HG03095 (cell line): ENCODE results near the gene PDGFA.

Experiments used
- ATAC-seq: cut with Tn5 transposase; IDR thresholded peaks from one replicate; pipeline ENCODE4 v1.9.1; 2021; ENCODE audit warnings: moderate library complexity; ENCODE audit not compliant: unreplicated experiment

The PDGFA gene

GRCh38 chr7:491958-492713, 27.5 kb downstream of the PDGFA start:
- no peak for ATAC-seq

GRCh38 chr7:491292-491957, 28.2 kb downstream of the PDGFA start:
- no peak for ATAC-seq

- ATAC-seq: no peak
These were observed 29.0 kb downstream of the PDGFA start for GRCh38 chr7:490461-491291.

GRCh38 chr7:489876-490275, 29.8 kb downstream of the PDGFA start:
- no peak for ATAC-seq

DNA sequence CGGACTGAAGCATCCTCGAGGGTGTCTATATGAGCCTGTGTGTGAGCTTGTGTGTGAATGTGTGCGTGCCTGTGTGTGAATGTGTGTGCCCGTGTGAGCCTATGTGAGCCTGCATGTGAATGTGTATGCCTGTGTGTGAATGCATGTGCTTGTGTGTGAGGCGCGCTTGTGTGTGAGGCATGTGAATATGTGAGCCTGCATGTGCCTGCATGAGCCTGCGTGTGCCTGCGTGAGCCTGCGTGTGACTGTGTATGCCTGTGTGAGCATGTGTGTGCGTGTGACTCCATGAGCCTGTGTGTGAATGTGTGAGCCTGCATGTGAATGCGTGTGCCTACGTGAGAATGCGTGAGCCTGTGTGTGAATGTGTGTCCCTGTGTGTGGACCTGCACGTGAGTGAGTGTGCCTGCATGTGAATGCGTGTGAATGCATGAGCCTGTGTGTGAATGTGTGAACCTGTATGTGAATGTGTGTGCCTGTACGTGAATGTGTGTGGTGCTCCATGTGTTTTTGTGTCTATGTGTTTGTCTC, 33.4 kb downstream of the PDGFA start:
- no peak for ATAC-seq

DNA sequence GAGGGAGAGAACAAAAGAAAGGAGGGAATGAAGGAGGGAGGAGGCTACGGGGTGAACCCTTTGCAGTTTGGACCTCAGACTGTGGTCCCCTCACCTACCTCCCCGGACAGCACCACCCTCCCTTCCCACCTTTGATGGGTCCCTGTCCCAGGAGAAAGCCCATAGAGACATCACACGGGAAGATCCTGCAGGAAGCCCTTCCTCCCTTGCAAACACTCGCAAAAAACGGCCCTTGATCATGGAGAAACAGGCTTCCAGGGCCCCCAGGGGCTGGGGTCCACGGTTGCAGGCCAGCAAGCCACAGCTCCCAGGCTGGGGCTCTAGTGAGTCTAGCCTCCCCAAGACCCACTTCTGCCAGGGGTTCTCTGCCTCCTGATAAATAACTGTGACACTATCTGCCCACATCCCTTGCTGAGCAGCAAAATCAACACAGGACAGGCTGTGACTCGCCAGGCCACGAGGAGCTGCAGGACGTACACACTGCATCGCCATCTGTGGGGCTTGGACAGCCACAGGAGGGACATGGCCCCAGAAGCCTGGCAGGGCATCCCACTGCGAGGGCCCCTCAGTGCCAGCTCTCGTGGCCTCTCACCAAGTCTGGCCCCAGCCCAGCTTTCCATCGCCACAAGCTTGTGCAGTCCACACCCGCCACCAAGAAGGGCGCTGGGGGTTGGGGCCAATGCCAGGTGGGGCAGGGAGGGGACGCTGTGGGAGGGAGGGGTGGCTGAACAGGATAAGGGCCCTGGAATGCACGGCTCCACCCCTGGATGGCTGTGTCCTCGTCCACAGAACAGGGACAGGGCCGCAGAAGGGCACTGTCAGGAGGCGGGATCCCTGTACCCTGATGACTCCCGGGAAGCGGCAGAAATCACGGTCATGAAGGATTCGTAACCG, 34.2 kb downstream of the PDGFA start:
- ATAC-seq: no peak

GRCh38 chr7:484356-485101, 35.1 kb downstream of the PDGFA start:
- ATAC-seq: no peak

GRCh38 chr7:483656-484355, 35.8 kb downstream of the PDGFA start:
- ATAC-seq: no peak

DNA sequence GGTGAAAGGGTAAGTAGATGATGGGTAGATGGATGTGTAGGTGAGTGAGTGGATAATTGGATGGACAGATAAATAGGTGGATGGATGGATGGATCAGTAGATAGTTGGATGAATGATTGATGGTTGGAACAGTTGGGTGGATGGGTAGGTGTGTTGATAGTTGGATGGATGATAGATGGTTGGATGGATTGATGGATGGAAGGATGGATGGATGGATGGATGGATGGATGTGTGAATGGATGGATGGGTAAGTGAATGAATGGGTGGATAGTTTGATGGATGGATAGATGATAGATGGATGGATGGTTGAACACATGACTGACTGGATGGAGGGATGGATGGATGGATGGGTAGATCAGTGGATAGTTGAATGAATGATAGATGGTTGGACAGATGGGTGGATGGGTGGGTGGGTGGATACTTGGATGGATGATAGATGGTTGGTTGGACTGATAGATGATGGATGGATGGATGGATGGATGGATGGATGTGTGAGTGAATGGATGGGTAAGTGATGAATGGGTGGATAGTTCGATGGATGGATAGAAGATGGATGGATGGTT, 37.0 kb downstream of the PDGFA start:
- no peak for ATAC-seq

DNA sequence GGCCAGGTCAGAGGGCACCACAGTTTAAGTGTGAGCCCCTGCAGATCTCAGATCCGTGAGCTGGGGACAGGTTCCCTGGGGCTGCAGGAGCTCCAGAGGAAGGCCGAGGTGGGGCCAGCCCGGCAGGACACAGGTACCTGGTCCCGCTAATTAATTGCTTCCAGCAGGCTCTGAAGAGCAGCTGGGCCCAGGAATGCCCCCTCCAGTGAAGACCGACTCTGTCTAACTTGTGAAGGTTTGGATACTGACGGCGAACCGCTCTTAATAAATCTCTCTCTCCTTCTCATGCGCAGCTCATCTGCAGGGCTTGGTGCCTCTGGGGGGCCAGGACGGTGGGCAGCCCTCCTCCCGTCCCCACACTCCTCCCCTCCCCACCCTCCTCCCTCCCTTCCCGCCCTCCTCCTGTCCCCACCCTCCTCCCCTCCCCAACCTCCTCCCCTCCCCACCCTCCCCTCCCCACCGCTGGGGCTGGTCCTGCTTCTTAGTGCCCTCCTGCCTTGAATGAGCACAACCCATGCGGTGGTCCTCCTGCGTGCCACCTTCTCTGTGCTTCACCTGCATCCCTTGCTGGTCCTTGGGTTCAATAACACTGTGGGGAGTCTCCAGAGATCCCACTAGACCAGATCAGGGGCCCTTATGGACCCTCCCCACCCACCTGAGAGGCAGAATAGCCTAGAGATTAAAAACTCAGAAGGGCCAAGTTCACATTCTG, 38.3 kb downstream of the PDGFA start:
- ATAC-seq: no peak

DNA sequence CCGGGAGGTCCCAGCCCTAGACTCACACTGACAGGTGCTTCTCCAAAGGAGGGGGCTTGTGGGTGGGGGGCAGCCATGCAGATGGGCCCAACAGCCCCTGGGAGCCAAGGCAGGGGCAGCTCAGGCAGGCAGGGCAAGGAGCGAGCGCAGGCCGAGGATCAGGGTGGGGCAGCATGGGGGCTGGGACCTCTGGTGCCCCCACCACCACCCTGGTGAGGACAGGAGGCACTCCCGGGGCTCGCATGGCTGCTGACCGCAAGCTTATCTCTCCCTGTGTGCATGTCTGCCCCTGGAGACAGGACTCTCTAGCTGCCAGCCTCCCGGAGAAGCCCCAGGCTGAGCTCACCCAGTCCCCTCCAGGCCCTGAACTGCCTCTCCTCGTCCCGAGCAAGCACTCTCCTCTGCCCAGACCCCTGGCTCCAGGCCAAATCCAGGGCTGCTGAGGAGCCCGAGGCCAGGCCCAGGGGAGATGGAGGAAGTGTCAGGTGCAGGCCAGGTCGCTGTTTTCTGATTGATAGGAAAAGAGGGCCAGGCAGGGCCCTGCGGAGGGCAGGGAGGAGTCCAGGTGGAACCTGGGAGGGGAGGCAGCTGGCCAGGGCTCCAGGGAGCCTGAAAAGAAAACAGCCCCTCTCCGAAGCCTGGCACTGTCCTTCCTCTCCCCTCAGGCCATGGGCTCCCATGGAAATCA, 39.0 kb downstream of the PDGFA start:
- no peak for ATAC-seq

DNA sequence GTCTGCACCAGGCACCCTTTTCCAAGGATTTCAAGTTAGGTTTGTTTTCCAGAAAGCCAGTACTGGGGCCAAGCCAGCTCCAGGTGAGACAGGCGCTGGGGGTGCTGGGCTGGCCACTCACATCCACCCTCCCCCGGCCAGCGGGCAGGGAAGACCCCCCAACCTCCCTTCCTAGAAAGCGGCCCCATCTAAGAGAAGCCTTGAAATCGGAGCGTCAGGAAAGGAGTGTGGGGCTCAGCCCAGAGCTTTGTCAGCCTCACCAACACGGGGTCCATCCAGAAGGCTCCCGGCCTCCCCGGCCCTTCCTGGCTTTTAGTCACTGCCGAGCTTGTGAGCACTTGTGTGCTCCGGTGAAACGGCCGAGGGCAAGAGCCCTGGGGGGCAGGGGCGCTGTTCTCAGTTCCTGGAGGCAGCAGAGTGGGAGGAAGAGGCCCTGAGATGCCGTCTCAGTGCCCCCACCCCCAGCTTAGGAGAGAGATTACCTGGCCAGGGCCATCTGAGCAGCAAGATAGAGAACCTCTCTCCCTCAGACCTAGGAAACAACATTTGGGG, 39.6 kb downstream of the PDGFA start:
- ATAC-seq: no peak

DNA sequence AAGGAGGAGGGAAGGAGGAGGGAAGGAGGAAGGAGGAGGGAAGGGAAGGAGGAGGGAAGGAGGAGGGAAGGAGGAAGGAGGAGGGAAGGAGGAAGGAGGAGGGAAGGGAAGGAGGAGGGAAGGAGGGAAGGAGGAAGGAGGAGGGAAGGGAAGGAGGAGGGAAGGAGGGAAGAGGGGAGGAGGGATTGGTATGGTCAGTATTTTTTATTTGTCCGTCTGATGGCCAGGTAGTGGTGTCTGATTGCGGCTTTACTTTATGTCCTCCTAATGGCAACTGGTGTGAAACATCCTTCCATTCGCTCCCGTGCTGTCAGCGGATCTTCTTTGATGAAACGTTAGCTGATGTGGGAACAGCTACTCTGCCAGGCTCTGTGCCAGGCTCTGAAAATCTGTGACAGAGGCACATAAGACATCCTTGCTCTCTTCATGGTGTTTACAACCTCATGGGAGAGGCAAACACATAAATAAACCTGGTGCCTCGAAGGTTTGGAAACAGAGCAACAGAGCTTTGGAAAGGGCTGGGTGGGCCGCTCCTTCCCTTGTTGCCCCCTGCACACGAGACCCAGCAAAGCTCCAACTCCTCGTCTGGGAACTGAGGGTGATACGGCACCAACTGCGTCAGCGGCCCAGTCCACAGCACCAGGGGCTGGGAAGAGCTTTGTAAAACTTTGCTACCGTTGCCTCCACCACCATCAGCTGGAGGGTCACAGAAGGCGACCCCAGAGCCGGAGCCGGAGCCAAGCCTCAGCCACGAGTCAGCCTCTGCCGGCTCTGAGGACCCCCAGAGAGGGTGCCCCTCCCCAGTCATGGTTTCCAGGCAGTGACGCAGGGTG, 40.3 kb downstream of the PDGFA start:
- no peak for ATAC-seq

GRCh38 chr7:477626-478220, 41.9 kb downstream of the PDGFA start:
- ATAC-seq: no peak

DNA sequence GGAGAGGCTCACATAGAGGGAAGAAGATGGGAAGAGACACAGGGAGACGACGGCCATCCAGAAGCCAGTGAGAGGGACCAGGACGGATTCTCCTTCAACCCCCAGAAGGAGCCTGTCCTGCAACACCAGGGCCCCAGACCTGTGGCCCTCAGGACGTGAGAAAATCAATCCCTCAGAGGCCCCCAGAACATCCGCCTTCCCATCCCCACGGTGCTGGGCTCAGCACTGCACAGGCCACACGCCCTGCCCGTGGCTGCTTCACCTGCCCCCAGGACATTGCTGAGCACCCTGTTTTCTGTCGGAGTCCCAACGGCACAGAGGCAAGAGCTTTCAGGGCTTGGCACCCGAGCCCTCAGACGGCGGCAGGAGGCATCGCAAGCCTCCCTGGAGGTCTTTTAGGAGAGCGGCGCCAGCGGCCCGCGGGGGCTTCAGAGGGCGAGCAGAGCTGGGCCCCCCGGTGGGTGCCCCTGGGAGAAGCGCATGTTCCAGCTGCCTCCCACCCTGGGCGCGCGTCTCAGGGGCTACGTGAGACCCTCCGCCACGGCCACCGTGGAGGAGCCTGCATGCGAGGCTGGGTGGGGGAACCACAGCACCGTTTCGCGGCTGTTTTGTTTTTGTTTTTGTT, 42.8 kb downstream of the PDGFA start:
- no peak for ATAC-seq
